Endothelial cell (in vitro differentiated cells): ENCODE measurements around the gene GREB1L. TPM values are rescaled to one million over a fixed set of nuclear protein-coding genes. Genes with fewer than 3 reads are reported as not detected.

ENCODE experiments used
- DNase-seq: peaks from one replicate; pipeline ENCODE4 v3.0.0; 2021; ENCODE audit warnings: low spot score
- H3K27ac Mint-ChIP-seq: one replicate; pipeline ENCODE4 v1.8.0; 2021; ENCODE audit warnings: mixed read lengths, inconsistent platforms; ENCODE audit not compliant: unreplicated experiment
- H3K27me3 Mint-ChIP-seq: one replicate; pipeline ENCODE4 v1.8.0; 2021; ENCODE audit warnings: mild to moderate bottlenecking, moderate library complexity, mixed read lengths, inconsistent platforms; ENCODE audit not compliant: unreplicated experiment
- H3K36me3 Mint-ChIP-seq: one replicate; pipeline ENCODE4 v1.8.0; 2021; ENCODE audit warnings: mild to moderate bottlenecking, low read depth, mixed read lengths, inconsistent platforms; ENCODE audit not compliant: unreplicated experiment
- H3K4me1 Mint-ChIP-seq: one replicate; pipeline ENCODE4 v1.8.0; 2021; ENCODE audit warnings: mild to moderate bottlenecking, mixed read lengths, inconsistent platforms; ENCODE audit not compliant: unreplicated experiment
- H3K4me3 Mint-ChIP-seq: one replicate; pipeline ENCODE4 v1.8.0; 2021; ENCODE audit warnings: mild to moderate bottlenecking, mixed read lengths, inconsistent platforms; ENCODE audit not compliant: unreplicated experiment
- H3K9me3 Mint-ChIP-seq: one replicate; pipeline ENCODE4 v1.8.0; 2021; ENCODE audit warnings: mixed read lengths, inconsistent platforms; ENCODE audit not compliant: unreplicated experiment
- CTCF ChIP-seq: fragments of 200-600 bp; sonication (generic); IDR thresholded peaks from one replicate; pipeline ENCODE4 v1.5.0; 2021; ENCODE audit warnings: antibody characterized with exemption; ENCODE audit not compliant: unreplicated experiment
- total RNA-seq: library from RNA; stranded (reverse); fragmentation: NEBNext Ultra II Directional; extraction: Animal tissue kit (Norgen Biotek cat#: 25700); gene quantifications from one replicate; pipeline ENCODE4 v1.2.1, GENCODE V29; 2021; ENCODE audit not compliant: unreplicated experiment

The GREB1L gene
- total RNA-seq, 1 donor from 2014 or later = 105 TPM

- Mint-ChIP-seq H3K4me3 (no peak overlapping the region), H3K4me1 (peaks cover 12% of the 10 kb centered on the region), H3K36me3 (peaks cover 31% of the 10 kb centered on the region), H3K27ac (no peak overlapping the region), H3K9me3 (no peaks in the 10 kb centered on the region), H3K27me3 (peaks cover 4% of the 10 kb centered on the region)
- TF ChIP-seq CTCF = no peak
- no peak for DNase-seq
Observed at GRCh38 chr18:21496277-21496835, 254.3 kb downstream of the GREB1L start.

GRCh38 chr18:21499997-21500396, 258.0 kb downstream of the GREB1L start:
- Mint-ChIP-seq H3K36me3 (peaks cover 41% of the 10 kb centered on the region), H3K4me1 (peaks cover 12% of the 10 kb centered on the region), H3K27ac (no peak overlapping the region), H3K4me3 (no peak overlapping the region), H3K27me3 (peaks cover 4% of the 10 kb centered on the region), H3K9me3 (no peaks in the 10 kb centered on the region)
- no peak for DNase-seq
- no peak for TF ChIP-seq CTCF

- H3K36me3 Mint-ChIP-seq = peaks cover 38% of the 10 kb centered on the region
- H3K4me3 Mint-ChIP-seq = no peak overlapping the region
- peaks cover 4% of the 10 kb centered on the region for H3K27me3 Mint-ChIP-seq
- peaks cover 12% of the 10 kb centered on the region for H3K4me1 Mint-ChIP-seq
- no peak overlapping the region for H3K27ac Mint-ChIP-seq
- no peak for DNase-seq
- TF ChIP-seq CTCF = no peak
- no peaks in the 10 kb centered on the region for H3K9me3 Mint-ChIP-seq
Observed at GRCh38 chr18:21502661-21503060, 260.6 kb downstream of the GREB1L start.

GRCh38 chr18:21507913-21508701, 266.1 kb downstream of the GREB1L start:
- peaks cover 5% of the 10 kb centered on the region for H3K4me1 Mint-ChIP-seq
- no peaks in the 10 kb centered on the region for H3K9me3 Mint-ChIP-seq
- TF ChIP-seq CTCF = no peak
- no peak overlapping the region for H3K27ac Mint-ChIP-seq
- H3K36me3 Mint-ChIP-seq = peaks cover 54% of the 10 kb centered on the region
- no peaks in the 10 kb centered on the region for H3K27me3 Mint-ChIP-seq
- DNase-seq = no peak
- no peak overlapping the region for H3K4me3 Mint-ChIP-seq

GRCh38 chr18:21509062-21509461, 267.0 kb downstream of the GREB1L start:
- TF ChIP-seq CTCF = no peak
- H3K9me3 Mint-ChIP-seq = no peaks in the 10 kb centered on the region
- H3K4me3 Mint-ChIP-seq = no peak overlapping the region
- peaks cover 63% of the 10 kb centered on the region for H3K36me3 Mint-ChIP-seq
- H3K4me1 Mint-ChIP-seq = peaks cover 12% of the 10 kb centered on the region
- H3K27me3 Mint-ChIP-seq = no peaks in the 10 kb centered on the region
- H3K27ac Mint-ChIP-seq = no peak overlapping the region
- DNase-seq = no peak
